Stimulated activated memory B cell treated with anti-CD40 and anti-IgM and Interleukin-4, amounts not matched to agents 10 μg/mL and 1 μg/mL and 100 μg/mL, for 72 hours (primary cell): ENCODE measurements around the gene BAIAP2.

ENCODE experiments used
- ATAC-seq: fragments of 150-1000 bp; cut with Tn5 transposase; 2 replicates; pipeline ENCODE4 v1.10.0; 2021
- H3K27ac Mint-ChIP-seq: one replicate; pipeline ENCODE4 v1.8.0; 2022; ENCODE audit warnings: mild to moderate bottlenecking, mixed read lengths
- H3K27me3 Mint-ChIP-seq: one replicate; pipeline ENCODE4 v1.8.0; 2022; ENCODE audit warnings: mixed read lengths
- H3K36me3 Mint-ChIP-seq: one replicate; pipeline ENCODE4 v1.8.0; 2022; ENCODE audit warnings: mixed read lengths
- H3K4me1 Mint-ChIP-seq: one replicate; pipeline ENCODE4 v1.8.0; 2022; ENCODE audit warnings: mixed read lengths
- H3K4me3 Mint-ChIP-seq: one replicate; pipeline ENCODE4 v1.8.0; 2022; ENCODE audit warnings: mild to moderate bottlenecking, moderate library complexity, mixed read lengths
- H3K9me3 Mint-ChIP-seq: one replicate; pipeline ENCODE4 v1.8.0; 2022; ENCODE audit warnings: mixed read lengths

BAIAP2 gene

GRCh38 chr17:80998118-80998747, 36.7 kb upstream of the BAIAP2 start:
- no peak overlapping the region for H3K4me3 Mint-ChIP-seq
- no peak for ATAC-seq
- no peak overlapping the region for H3K27ac Mint-ChIP-seq
- H3K27me3 Mint-ChIP-seq = peaks cover 11% of the 10 kb centered on the region
- no peaks in the 10 kb centered on the region for H3K9me3 Mint-ChIP-seq
- peaks cover 5% of the 10 kb centered on the region for H3K4me1 Mint-ChIP-seq
- peaks cover 45% of the 10 kb centered on the region for H3K36me3 Mint-ChIP-seq

GRCh38 chr17:80998748-80999535, 36.0 kb upstream of the BAIAP2 start:
- Mint-ChIP-seq H3K36me3 (peaks cover 41% of the 10 kb centered on the region), H3K9me3 (no peaks in the 10 kb centered on the region), H3K27ac (no peak overlapping the region), H3K27me3 (peaks cover 18% of the 10 kb centered on the region), H3K4me3 (no peak overlapping the region), H3K4me1 (peaks cover 6% of the 10 kb centered on the region)
- no peak for ATAC-seq

GRCh38 chr17:80999536-81000333, 35.2 kb upstream of the BAIAP2 start:
- ATAC-seq = no peak
- peaks cover 24% of the 10 kb centered on the region for H3K27me3 Mint-ChIP-seq
- peaks cover 41% of the 10 kb centered on the region for H3K36me3 Mint-ChIP-seq
- peaks cover 10% of the 10 kb centered on the region for H3K4me1 Mint-ChIP-seq
- no peak overlapping the region for H3K27ac Mint-ChIP-seq
- no peaks in the 10 kb centered on the region for H3K9me3 Mint-ChIP-seq
- no peak overlapping the region for H3K4me3 Mint-ChIP-seq

- ATAC-seq = no peak
- Mint-ChIP-seq H3K9me3 (no peaks in the 10 kb centered on the region), H3K4me1 (peaks cover 13% of the 10 kb centered on the region), H3K4me3 (no peak overlapping the region), H3K36me3 (peaks cover 40% of the 10 kb centered on the region), H3K27me3 (peaks cover 30% of the 10 kb centered on the region), H3K27ac (no peak overlapping the region)
Measured at GRCh38 chr17:81000334-81000630, 34.7 kb upstream of the BAIAP2 start.

- ATAC-seq = no peak
- Mint-ChIP-seq H3K36me3 (peaks cover 35% of the 10 kb centered on the region), H3K27me3 (peaks cover 30% of the 10 kb centered on the region), H3K27ac (no peak overlapping the region), H3K4me1 (peaks cover 13% of the 10 kb centered on the region), H3K4me3 (no peak overlapping the region), H3K9me3 (no peaks in the 10 kb centered on the region)
Measured at GRCh38 chr17:81000631-81001357, 34.2 kb upstream of the BAIAP2 start.

- H3K4me1 Mint-ChIP-seq = peaks cover 13% of the 10 kb centered on the region
- H3K36me3 Mint-ChIP-seq = peaks cover 23% of the 10 kb centered on the region
- no peak for ATAC-seq
- no peaks in the 10 kb centered on the region for H3K9me3 Mint-ChIP-seq
- H3K27ac Mint-ChIP-seq = no peak overlapping the region
- peaks cover 37% of the 10 kb centered on the region for H3K27me3 Mint-ChIP-seq
- H3K4me3 Mint-ChIP-seq = no peak overlapping the region
Measured at GRCh38 chr17:81002013-81002384, 33.0 kb upstream of the BAIAP2 start.

GRCh38 chr17:81002409-81003361, 32.3 kb upstream of the BAIAP2 start:
- no peak for ATAC-seq
- Mint-ChIP-seq H3K27me3 (peaks cover 39% of the 10 kb centered on the region), H3K4me3 (no peak overlapping the region), H3K36me3 (peaks cover 20% of the 10 kb centered on the region), H3K4me1 (peaks cover 13% of the 10 kb centered on the region), H3K9me3 (no peaks in the 10 kb centered on the region), H3K27ac (no peak overlapping the region)

- Mint-ChIP-seq H3K27ac (no peak overlapping the region), H3K27me3 (peaks cover 39% of the 10 kb centered on the region), H3K9me3 (no peaks in the 10 kb centered on the region), H3K4me1 (peaks cover 13% of the 10 kb centered on the region), H3K4me3 (no peak overlapping the region), H3K36me3 (peaks cover 15% of the 10 kb centered on the region)
- ATAC-seq = no peak
Measured at GRCh38 chr17:81003711-81004475, 31.1 kb upstream of the BAIAP2 start.

- ATAC-seq = no peak
- peaks cover 13% of the 10 kb centered on the region for H3K4me1 Mint-ChIP-seq
Measured at GRCh38 chr17:81006891-81007290, 28.1 kb upstream of the BAIAP2 start.

GRCh38 chr17:81008140-81008539, 26.8 kb upstream of the BAIAP2 start:
- Mint-ChIP-seq H3K4me1 (peaks cover 13% of the 10 kb centered on the region), H3K27ac (no peak overlapping the region), H3K4me3 (no peak overlapping the region), H3K36me3 (peaks cover 6% of the 10 kb centered on the region), H3K9me3 (peaks cover 5% of the 10 kb centered on the region), H3K27me3 (peaks cover 28% of the 10 kb centered on the region)
- ATAC-seq = no peak

More at GRCh38 chr17:81006891-81007290, 28.1 kb upstream of the BAIAP2 start:
- Mint-ChIP-seq H3K36me3 (peaks cover 6% of the 10 kb centered on the region), H3K4me3 (no peak overlapping the region), H3K27ac (no peak overlapping the region), H3K9me3 (peaks cover 5% of the 10 kb centered on the region), H3K27me3 (peaks cover 39% of the 10 kb centered on the region)

- Mint-ChIP-seq H3K4me3 (no peak overlapping the region), H3K27me3 (peaks cover 19% of the 10 kb centered on the region), H3K36me3 (peaks cover 6% of the 10 kb centered on the region), H3K4me1 (peaks cover 8% of the 10 kb centered on the region), H3K27ac (no peak overlapping the region), H3K9me3 (peaks cover 5% of the 10 kb centered on the region)
- no peak for ATAC-seq
Measured at GRCh38 chr17:81009136-81009535, 25.8 kb upstream of the BAIAP2 start.

GRCh38 chr17:81010935-81011334, 24.0 kb upstream of the BAIAP2 start:
- Mint-ChIP-seq H3K9me3 (peaks cover 9% of the 10 kb centered on the region), H3K27me3 (peaks cover 9% of the 10 kb centered on the region), H3K4me3 (no peak overlapping the region), H3K36me3 (peaks cover 6% of the 10 kb centered on the region), H3K27ac (no peak overlapping the region), H3K4me1 (no peaks in the 10 kb centered on the region)
- no peak for ATAC-seq

GRCh38 chr17:81011951-81012350, 23.0 kb upstream of the BAIAP2 start:
- H3K27ac Mint-ChIP-seq = no peak overlapping the region
- H3K36me3 Mint-ChIP-seq = peaks cover 6% of the 10 kb centered on the region
- peaks cover 12% of the 10 kb centered on the region for H3K9me3 Mint-ChIP-seq
- H3K27me3 Mint-ChIP-seq = peaks cover 2% of the 10 kb centered on the region
- H3K4me3 Mint-ChIP-seq = no peak overlapping the region
- no peak for ATAC-seq
- no peaks in the 10 kb centered on the region for H3K4me1 Mint-ChIP-seq
